Left lobe of liver (tissue), 2 donors: ENCODE results near the gene APOC3. TPM values are rescaled to one million over a fixed set of nuclear protein-coding genes. Genes with fewer than 3 reads are reported as not detected.
A peak's percentile ranks its signal among the peaks of the same experiment; 100 is the strongest.

Experiments
- ATAC-seq: fragments of 200-7000 bp; cut with Tn5 transposase; one replicate; pipeline ENCODE4 v1.9.1; 2020; ENCODE audit warnings: mild to moderate bottlenecking, moderate library complexity
- DNase-seq: peaks from one replicate; pipeline ENCODE4 v3.0.0-alpha.2; 2020; ENCODE audit warnings: low spot score
- total RNA-seq: library from RNA; stranded (reverse); gene quantifications from one replicate; pipeline ENCODE4 v1.2.1, GENCODE V29; 2021
- donor health status: DM: no; HTN: no; CAD: no; lungs with moderate emphysema.
- donor health status: DM: no; HTN: yes; CAD: no.

The APOC3 gene
- total RNA-seq, 1 donor from 2014 or later, result 11,492 TPM

GRCh38 chr11:116869610-116870009 lies 39.9 kb downstream of the APOC3 start:
- DNase-seq (no peak), ATAC-seq (peak; percentile 67)

GRCh38 chr11:116870054-116870453 lies 40.3 kb downstream of the APOC3 start:
- DNase-seq (no peak), ATAC-seq (peak; percentile 5)

DNA sequence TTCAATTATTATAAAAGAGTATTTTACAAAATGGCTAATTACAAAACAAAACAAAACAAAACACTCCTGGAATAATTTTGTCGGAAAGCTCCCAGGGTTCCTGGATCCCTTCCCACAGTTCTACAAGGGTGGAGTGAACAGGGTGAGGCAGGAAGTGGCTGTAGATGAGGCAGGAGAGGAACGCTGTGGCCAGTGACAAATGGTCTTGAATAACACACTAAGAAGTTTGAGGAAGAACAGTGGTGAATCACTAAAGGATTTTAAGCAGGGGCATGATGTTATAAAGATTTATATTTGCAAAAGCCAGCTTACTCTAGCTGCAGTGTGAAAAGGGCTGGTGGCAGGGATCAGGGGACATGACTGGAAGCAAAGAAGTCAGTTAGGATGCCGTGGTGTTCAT lies 41.5 kb downstream of the APOC3 start:
- no peak for ATAC-seq

GRCh38 chr11:116873381-116873780 lies 43.7 kb downstream of the APOC3 start:
- no peak for ATAC-seq
- no peak for DNase-seq

More for the DNA sequence above, 41.5 kb downstream of the APOC3 start:
- DNase-seq, result no peak

DNA sequence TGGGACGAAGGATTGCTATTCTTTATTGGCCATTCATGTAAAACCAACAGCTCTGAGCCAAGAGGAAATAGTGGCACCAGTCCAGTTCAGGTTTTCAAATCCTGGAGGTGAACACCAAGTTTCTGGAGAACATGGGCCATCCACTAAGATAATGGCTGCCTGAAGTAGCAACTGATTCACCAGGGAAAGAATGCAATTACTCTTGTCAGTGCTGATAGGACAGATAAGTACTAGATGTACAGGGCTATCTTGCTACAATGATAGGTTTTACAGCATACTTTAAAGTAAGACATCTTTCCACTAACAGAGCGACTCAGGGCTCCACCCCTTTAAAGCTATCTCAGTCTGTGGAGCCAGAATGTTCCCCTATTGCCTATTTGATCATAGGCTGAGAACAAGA lies 44.5 kb downstream of the APOC3 start:
- DNase-seq, result no peak
- ATAC-seq, result no peak

- no peak for DNase-seq
- ATAC-seq, result no peak
Measured at GRCh38 chr11:116875194-116875593, 45.5 kb downstream of the APOC3 start.

- ATAC-seq (peak; percentile 61), DNase-seq (no peak)
Measured at GRCh38 chr11:116876656-116877055, 46.9 kb downstream of the APOC3 start.

DNA sequence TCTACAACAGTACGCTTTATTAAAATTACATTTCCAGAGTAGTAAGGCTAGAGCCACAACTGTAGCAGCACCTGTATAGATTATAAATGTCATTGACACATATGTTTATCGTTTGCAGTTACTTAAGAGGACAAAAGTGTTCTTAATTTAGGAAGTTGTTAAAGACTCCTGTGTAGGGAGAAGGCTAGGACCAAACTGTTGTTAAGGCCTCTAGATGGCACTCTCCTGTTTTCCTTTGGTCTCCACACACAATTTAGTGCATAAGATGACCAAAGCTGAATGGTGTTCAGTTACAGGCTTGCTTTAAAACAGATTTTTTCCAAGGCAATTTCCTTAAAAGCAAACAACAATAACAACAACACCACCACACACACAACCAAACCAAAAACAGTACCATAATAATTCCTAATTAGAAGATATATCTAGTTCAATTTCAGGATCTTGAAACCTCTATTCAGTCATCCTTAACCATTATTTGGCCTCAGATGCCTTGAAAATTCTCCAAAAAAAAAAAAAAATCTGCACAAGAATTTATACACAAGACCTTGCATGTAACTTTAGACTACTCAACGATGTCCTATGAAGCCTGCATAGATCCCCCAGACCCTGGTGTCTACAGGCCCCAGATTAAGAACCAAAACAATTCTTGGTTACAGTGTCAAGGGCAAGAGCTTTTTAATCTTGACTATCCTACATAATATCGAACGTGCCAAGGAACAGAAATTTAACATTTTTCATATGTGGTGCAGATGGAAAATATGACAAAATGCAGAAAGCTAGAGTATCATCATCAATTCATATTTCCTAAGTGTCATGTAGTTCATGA lies 50.3 kb downstream of the APOC3 start:
- DNase-seq (no peak), ATAC-seq (peak; percentile 93)

GRCh38 chr11:116881143-116881542 lies 51.4 kb downstream of the APOC3 start:
- DNase-seq (no peak), ATAC-seq (no peak)

- ATAC-seq, result no peak
- DNase-seq, result no peak
Measured at GRCh38 chr11:116882386-116882785, 52.7 kb downstream of the APOC3 start.

Other genes starting within 250 kb of the APOC3 start
- 4.7 TPM for gene BUD13, start 56.9 kb upstream of the APOC3 start, total RNA-seq
- gene ZPR1, start 41.9 kb upstream of the APOC3 start, total RNA-seq, result 53.4 TPM
- 757 TPM for gene APOA5, start 38.0 kb upstream of the APOC3 start, total RNA-seq
- 102 TPM for gene APOA4, start 6.6 kb upstream of the APOC3 start, total RNA-seq
- gene APOA1, start 7.7 kb downstream of the APOC3 start, total RNA-seq, result 9,787 TPM